ENCODE data around the gene MAOB. TPM values are rescaled to one million over a fixed set of nuclear protein-coding genes. Genes with fewer than 3 reads are reported as not detected.

MAOB gene
- polyA plus RNA-seq, 4 donors: 3.7 to 60.6 (median 41.7) TPM

- no peak for DNase-seq (ENCODE audit: low read depth in 4 of 4, low spot score in 3 of 4)
These were observed 20.5 kb downstream of the MAOB start for GRCh38 chrX:43861750-43862149.

GRCh38 chrX:43860646-43861370 lies 21.4 kb downstream of the MAOB start:
- no peak for DNase-seq (ENCODE audit: low read depth in 4 of 4, low spot score in 3 of 4)

DNA sequence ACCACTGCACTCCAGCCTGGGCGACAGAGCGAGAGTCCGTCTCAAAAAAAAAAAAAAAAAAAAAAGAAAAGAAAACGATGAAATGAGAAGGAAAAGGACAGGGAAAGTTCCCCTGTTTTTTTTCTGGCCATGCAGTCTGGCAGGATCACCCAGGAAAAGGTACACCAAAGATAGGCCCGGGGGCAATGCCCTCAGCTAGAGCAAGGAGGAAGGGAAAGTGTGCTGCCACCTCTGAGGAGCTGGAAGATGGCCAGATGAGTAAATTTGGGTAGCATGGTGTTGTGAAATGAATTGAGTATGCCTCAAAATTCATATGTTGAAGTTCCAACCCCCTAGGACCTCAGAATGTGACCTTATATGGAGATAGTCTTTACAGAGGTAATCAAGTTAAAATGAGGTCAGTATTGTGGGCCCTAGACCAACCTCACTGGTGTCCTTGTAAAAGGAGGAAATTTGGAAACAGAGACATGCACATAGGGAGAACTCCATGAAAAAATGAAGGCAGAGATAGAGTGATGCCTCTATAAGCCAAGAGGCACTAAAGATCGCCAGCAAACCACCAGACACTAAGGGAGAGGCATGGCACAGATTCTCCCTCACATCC lies 28.9 kb downstream of the MAOB start:
- DNase-seq (ENCODE audit: low read depth in 4 of 4, low spot score in 3 of 4): no peak

- no peak for DNase-seq (ENCODE audit: low read depth in 4 of 4, low spot score in 3 of 4)
These were observed 31.6 kb downstream of the MAOB start for GRCh38 chrX:43850629-43851028.

DNA sequence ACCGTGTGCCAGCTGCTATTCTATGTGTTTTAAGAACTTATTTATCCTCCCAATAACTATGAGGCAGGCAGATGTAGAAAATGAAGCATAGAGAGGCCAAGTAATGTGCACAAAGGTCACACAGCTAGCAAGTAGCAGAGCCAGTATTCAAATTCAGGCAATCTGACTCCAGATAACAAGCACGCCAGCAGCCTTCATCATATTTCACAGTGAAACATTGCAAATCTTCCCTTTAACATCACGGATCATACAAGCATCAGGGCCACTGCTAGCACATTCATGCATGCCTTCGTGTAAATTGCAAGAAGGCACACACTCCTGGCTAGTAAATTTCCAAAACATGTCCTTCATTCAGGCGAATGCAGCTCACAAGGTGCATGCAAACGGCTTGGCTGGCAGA lies 33.1 kb downstream of the MAOB start:
- DNase-seq (ENCODE audit: low read depth in 4 of 4, low spot score in 3 of 4): no peak

- no peak for DNase-seq (ENCODE audit: low read depth in 4 of 4, low spot score in 3 of 4)
These were observed 34.9 kb downstream of the MAOB start for GRCh38 chrX:43847352-43847751.

- DNase-seq (ENCODE audit: low read depth in 4 of 4, low spot score in 3 of 4): no peak
These were observed 35.7 kb downstream of the MAOB start for GRCh38 chrX:43846558-43846957.

DNA sequence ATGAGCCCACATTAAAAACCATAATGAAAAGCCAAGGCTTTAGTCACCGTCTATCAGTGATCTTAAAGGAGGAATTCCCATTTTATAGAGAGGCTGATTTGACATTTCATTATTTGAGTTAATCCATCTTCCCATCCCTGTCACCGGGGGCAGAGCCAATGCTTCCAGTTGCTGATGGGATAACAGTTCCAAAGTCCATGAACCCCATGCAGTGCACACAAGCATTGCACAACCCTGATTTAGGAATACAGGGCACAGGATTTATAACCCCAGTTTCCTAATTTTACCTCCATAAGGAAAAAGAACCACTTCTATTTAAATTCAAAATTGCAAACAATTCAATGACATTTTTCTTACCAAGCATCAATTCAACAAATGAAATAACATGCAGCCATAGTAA lies 36.5 kb downstream of the MAOB start:
- no peak for DNase-seq (ENCODE audit: low read depth in 4 of 4, low spot score in 3 of 4)

DNA sequence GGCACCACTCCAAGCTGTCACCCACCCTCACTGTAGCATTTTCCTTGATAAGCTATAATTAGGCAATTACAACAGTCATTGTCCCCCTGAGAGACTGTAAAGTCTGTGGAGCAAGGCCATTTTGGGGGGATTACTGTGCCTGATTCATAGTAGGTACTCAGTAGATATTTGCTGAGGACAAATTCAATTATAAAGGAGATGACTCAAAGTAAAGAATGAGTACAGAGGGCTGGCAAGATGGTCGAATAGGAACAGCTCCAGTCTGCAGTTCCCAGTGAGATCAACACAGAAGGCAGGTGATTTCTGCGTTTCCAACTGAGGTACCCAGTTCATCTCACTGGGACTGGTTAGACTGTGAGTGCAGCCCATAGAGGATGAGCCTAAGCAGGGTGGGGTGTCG lies 42.0 kb downstream of the MAOB start:
- no peak for DNase-seq (ENCODE audit: low read depth in 4 of 4, low spot score in 3 of 4)

- no peak for DNase-seq (ENCODE audit: low read depth in 4 of 4, low spot score in 3 of 4)
These were observed 45.6 kb downstream of the MAOB start for GRCh38 chrX:43836435-43837184.

- DNase-seq (ENCODE audit: low read depth in 4 of 4, low spot score in 3 of 4): no peak
These were observed 46.7 kb downstream of the MAOB start for GRCh38 chrX:43835559-43835958.

GRCh38 chrX:43827791-43828190 lies 54.5 kb downstream of the MAOB start:
- DNase-seq (ENCODE audit: low read depth in 4 of 4, low spot score in 3 of 4): no peak

GRCh38 chrX:43822014-43822413 lies 60.2 kb downstream of the MAOB start:
- DNase-seq (ENCODE audit: low read depth in 4 of 4, low spot score in 3 of 4): no peak

DNA sequence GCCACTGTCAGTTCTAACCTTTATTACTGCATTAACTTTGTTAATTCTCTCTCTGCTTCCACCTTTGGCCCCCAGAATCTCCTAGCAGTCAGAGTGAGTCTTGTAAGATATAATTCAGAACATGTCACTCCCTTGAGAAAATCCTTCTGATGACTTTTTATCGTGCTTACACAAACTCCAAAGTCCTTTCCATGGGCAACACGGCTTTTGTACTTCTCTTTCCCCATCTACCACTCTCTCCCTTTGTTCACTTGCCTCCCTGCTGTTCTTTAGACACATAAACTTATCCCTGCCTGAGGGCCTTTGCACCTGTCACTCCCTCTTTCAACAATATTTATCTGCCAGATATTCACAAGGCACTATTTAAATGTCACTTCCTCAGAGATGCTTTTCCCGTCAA lies 64.8 kb downstream of the MAOB start:
- no peak for DNase-seq (ENCODE audit: low read depth in 4 of 4, low spot score in 3 of 4)

DNA sequence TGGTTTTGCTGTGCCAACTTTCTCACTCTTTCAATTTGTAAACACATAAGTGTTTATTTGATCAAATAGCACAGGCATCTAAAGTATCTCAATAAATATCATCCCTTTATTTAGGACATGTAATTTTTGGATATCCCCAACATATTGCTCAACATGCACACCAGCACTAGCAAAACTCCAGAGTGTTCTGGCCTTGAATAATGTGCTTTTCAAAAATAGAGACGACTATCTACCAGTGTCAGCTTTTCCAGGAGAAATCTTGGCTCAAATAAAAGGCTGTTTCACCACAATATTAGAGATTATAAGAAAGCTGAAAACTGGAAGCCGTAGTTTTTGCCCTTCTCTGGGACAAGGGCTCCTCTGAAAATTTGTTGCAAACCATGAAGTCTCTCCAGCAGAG lies 67.0 kb downstream of the MAOB start:
- DNase-seq (ENCODE audit: low read depth in 4 of 4, low spot score in 3 of 4): no peak

DNA sequence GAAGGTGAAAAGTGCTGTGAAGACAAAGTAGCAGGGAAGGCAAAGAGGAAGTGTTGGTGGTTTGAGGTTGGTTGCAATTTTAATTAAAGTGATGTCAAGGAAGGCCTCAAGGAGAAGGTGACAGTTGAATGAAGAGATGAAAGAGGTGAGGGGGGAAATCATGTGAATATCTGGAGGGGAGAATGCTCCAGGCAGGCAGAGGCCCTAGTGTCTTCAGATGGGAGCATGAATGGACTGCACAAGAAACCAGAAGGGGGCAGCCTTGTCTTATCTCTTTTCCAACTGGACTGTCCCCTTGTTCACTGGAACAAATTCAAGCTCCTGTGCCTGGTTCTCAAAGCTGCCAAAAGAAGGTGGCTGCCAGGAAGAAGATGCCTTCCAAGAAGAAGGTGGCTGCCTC lies 68.4 kb downstream of the MAOB start:
- DNase-seq (ENCODE audit: low read depth in 4 of 4, low spot score in 3 of 4): no peak

DNA sequence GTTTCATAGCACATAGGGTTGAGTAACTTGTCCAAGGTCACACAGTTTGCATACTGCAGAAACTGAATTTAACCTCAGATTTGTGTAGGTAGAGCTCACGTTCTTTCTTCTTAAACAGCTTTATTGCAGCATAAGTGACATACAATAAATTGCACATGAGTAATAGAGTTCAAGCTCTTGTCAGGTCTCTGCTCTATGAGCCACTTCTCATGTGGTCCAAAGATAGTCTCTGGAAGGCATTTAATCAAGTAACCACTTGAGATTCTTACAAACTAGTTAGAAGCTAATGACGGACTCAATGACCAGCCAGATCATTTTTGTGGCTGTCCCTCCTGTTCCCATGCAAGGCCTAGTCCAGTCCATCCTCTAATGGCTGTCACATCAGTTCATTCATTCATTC lies 68.9 kb downstream of the MAOB start:
- no peak for DNase-seq (ENCODE audit: low read depth in 4 of 4, low spot score in 3 of 4)

GRCh38 chrX:43809463-43809862 lies 72.8 kb downstream of the MAOB start:
- DNase-seq (ENCODE audit: low read depth in 4 of 4, low spot score in 3 of 4): no peak

GRCh38 chrX:43808231-43808630 lies 74.0 kb downstream of the MAOB start:
- DNase-seq (ENCODE audit: low read depth in 4 of 4, low spot score in 3 of 4): no peak

DNA sequence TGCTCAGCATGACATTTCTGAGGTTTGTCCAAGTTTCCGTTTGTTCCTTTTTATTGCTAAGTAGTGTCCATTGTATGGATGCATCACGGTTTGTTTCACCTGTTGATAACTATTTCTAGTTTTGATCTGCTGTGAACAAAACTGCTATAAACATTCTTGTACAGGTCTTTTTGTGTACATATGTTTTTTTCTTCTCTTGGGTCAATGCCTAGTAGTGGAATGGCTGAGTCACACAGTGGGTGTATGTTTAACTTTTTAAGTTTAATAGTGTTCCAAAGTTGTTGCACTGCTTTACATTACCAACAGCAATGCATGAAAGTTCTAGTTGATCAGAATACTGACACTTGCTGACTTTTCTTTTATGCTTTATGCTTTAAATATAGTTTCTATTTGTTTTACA lies 76.7 kb downstream of the MAOB start:
- no peak for DNase-seq (ENCODE audit: low read depth in 4 of 4, low spot score in 3 of 4)

DNA sequence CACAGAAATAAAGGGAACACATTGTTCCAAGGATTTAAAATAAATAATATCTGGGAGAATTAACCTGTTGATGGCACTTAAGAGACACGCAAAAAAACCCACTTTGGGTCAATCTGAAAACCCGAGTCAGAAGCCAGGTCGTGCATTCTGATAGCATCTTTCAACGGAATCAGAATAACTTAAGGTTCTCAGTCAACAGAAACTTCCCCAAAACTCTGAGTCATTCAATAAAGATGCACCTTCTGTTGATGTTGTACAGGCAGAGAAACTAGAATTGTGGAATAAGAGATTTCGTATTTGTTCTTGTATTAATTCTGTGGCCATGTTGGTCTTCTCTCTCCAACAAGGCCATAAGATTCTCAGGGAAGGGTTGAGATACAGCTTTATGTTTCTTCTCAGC lies 78.2 kb downstream of the MAOB start:
- DNase-seq (ENCODE audit: low read depth in 4 of 4, low spot score in 3 of 4): no peak

All from left renal pelvis (tissue), 4 donors.